ENCODE measurements around the gene SCN2B.

SCN2B gene

DNA sequence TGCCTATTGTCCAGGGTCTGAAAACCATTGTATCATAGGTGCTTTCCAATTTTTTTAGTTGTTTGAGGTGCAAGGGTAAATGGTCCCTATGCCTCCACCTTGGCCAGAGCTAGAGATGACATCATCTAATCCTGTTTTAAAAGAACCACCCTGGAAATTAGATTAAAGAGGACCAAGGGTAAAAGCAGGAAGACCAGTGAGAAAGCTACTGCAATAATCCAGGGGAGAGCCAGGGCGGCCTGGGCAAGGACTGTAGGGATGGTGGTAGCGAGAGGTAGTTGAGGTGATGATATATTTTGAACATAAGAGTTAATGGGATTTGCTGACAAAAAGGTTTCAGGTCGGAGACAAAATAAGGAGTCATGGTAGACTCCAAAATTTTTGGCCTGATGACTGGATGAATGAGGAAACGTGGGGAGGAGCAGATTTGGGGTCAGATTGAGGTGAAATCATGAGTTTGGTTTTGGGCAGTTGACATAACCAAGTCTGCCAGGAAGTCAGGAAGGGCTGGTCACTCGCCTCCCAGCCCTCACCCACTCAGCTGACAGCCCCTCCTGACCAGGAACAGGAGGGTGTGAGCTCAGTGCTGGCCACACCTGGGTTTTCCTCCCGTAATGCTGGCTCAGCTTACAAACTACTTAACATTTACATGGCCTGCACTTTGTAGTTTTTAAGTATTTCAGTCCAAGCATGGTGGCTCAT, 46.8 kb downstream of the SCN2B start:
- peak; percentile 79 for DNase-seq

DNA sequence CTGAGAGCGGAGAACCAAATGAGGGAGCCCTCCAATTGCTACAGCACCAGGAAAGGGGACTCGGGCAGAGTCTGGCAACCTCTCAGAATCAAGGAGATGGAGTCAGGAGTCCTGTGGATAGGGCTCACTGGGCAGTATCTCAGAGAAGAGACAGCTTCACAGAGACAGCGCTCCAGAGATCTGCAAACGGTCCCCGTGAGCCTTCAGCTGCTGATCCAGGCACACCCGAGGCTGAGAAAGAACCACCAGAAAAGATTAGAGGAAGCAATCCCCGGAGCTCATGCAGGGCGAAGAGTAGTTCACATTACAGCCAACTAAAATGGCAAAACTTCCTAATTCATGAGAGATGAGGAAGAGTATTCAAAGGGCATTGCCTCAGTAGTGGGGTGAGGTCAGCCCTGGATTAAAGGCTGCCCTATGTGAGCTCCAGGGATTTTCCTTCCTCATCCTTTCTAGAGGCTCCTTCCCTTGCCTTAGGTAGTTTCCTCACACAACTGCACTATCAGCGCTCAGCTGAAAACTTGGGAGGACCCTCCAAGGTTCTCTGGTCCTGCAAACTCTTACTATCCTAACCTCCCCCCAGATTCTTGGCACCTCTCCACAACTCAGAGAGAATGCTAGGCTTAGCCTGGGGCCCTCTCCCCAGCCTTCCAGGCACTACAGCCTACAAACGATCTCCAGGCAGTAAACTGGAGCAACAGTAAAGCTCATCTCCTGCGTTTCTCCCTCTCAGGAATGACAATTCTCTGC, 47.5 kb downstream of the SCN2B start:
- peak; percentile 30 for DNase-seq

DNA sequence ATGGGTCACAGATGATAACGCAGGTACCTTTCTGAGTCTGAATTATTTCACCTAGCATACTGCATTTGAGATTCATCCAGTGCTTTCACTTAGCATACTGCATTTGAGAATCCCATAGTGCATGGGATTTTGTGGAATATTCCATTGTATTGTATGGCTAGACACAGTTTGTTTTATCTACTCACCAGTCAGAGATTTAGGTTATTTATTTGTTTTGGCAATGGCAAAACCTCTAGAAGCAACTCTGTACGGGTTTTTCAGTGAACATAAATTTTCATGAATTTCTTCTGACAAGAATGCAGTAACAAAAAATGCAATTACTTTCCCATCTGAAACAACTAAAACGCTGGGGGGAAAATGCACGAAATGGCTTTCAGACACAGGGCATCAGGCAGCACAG, 48.1 kb downstream of the SCN2B start:
- no peak for DNase-seq

DNA sequence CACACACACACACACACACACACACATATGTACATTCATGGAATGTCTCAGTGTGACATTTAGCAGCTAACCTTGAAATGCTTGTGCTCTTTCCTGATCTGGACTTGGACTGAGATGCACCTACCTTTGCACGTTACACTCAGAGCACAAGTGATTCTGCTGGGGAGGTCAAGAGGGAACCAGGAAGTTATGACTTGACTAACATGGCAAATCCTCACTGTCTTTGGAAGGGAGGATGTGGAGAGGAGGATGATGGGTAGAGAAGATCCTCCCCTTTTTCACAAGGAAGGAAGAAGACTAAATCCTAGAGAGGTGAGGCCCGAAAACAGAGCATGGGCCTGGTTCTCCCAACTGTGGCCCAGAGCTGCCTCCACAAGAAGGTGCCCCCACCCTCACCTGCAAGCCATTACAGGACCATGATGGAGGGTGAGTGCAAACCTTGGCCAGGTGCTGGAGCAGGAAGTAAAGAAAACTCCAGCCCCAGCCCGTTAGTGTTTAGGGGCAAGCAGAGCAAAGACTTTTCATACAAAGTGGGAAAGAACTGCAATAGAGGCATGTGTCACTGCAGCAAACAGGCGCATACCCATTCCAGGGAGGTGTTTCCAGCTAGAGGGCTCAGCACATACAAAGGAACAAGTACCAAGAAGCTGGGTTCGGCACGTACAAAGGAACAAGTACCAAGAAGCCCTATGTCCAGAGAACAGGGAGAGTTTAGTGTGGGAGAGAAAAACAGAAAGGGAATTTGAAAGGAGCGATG, 50.2 kb downstream of the SCN2B start:
- DNase-seq, result no peak

DNA sequence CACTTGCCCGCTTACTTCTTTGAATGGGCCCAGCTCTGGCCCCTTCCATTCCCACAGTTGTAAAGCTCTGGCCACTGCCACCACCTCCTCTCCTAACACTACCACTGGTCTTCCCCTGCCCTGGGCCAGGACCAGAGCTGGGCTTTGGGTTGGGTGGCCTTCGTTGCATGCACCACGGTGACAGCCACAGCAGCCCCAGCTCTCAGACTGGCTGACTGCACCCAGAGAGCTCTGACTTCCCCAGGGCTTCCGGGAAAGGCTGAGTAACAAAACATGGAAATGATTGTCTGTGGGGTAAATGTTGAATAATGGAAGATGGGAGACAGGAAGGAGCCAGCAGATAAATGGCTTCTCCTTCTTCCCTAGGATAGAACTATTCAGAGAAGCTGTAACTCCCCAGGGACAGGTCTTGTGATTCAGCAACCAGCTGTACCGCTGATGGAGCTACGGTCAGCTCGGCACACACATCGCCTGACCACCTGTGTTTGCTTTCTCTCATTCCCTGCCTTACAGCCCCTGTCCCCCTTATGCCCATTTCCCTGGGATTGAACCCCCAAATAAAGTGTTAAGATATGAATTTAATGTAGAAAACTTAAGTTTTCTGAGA, 51.4 kb downstream of the SCN2B start:
- DNase-seq, result no peak

DNA sequence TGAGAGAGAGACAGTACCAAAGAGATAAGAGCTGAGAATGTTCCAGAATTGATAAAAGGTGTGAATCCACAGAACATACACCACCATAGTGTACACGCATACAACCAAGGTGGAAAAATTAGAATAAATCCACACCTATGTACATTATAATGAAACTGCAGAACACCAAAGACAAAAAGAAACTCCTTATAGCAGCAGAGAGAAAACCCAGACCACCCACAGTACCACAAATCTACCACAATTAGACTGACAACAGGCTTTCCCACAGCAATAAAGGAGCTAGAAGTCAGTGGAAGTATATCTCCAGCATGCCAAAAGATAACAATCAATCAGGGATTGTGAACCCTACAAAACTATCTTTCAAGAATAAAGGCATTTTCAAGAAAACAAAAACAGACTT, 55.6 kb downstream of the SCN2B start:
- DNase-seq, result no peak

DNA sequence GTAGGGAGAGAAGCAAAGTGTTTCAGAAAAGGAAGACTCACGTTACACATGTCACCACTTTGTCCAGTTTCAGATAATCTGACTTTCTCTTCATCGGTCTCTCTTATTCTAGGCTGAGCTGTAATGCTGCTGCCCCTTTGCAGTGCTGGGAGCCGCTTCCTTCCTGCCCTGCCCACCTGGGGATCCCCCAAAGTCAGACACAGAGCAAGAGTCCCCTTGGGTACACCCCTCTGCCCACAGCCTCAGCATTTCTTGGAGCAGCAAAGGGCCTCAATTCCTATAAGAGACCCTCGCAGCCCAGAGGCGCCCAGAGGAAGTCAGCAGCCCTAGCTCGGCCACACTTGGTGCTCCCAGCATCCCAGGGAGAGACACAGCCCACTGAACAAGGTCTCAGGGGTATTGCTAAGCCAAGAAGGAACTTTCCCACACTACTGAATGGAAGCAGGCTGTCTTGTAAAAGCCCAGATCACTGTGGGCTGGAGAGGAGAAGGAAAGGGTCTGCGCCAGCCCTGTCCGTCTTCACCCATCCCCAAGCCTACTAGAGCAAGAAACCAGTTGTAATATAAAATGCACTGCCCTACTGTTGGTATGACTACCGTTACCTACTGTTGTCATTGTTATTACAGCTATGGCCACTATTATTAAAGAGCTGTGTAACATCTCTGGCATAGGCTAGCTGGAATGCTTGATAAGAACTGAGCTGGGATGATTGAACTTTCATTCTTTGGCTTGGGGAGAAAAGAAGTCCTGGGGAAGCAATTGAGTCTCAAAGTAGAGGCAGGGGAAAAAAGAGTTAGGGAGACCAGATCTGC, 58.4 kb downstream of the SCN2B start:
- DNase-seq, result no peak

DNA sequence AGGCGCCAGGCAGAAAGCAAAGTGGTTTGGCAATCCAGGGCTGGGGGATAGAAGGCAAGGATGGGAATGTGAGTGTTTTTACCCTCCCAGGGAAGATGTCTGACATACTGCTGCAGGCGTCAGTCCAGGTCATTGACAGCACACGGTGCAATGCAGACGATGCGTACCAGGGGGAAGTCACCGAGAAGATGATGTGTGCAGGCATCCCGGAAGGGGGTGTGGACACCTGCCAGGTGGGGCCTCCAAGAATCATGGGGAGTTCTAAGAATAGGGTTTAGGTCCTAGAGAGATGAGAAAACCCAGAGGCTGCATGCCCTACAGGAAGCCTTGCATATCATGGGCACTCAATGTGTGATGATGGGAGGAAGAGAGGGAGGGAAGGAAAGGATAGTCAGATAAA, 61.4 kb downstream of the SCN2B start:
- no peak for DNase-seq

DNA sequence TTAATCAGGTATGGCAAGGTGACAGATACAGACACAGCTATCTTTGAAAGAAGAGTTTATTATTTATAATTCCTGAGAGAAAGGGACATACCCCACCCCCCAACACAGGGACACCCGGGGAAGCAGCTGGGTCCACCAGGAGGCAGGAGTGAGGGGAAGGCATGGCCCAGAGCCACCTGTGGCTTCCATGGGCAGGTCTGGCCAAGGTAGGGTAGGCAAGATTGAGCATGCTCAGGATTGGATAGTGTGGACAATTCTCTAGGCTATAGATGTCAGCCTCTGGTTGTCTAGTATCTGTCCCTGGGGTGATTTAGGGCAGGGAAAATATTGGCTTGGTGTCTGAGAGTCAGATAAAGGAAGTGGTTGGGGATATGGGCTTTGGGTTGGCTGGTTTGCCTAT, 62.2 kb downstream of the SCN2B start:
- no peak for DNase-seq

DNA sequence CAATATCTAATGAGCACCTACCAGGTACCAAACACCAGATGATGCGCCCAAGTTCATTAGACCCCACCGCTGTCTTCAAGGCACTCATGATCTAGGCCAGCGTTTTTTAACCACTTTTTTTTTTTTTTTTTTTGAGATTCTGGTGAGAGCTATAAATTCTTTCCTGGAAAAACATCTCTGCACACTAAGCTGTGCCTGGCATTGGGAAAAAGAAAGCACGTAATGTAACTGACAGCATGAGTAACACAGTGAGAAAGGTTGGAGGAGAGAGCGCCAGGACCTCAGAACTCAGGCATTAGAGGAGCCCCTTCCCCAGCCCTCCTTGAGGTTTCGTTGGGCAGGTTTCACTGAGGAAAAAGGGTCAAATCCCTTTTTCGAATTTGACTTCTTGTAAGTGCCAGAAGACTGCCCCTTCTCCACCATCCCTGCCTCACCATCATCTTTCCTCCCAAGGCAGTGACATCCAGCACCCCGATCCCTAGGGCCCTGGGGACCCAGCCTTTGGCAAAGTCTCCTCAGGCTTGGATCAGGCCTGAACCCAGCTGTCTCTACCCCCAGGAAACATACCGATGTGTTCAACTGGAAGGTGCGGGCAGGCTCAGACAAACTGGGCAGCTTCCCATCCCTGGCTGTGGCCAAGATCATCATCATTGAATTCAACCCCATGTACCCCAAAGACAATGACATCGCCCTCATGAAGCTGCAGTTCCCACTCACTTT, 63.6 kb downstream of the SCN2B start:
- DNase-seq, result no peak
